Measurements from ENCODE around the gene TTLL4. TPM values are rescaled to one million over a fixed set of nuclear protein-coding genes. Genes with fewer than 3 reads are reported as not detected.

TTLL4 gene
- total RNA-seq = 4.9 and 17.9 TPM in 2 replicates

- DNase-seq (ENCODE audit: low read depth) = peak; percentile 76
These were observed at the start of gene TTLL4 for GRCh38 chr2:218710687-218711549. Gene TTLL4 (plus strand): TSS chr2:218710835. CDS start chr2:218737677, 26,842 bp downstream.

GRCh38 chr2:218662377-218662776, 48.3 kb upstream of the TTLL4 start:
- DNase-seq (ENCODE audit: low read depth) = no peak

- DNase-seq (ENCODE audit: low read depth) = no peak
These were observed 47.8 kb upstream of the TTLL4 start for GRCh38 chr2:218662827-218663226.

GRCh38 chr2:218663901-218664300, 46.7 kb upstream of the TTLL4 start:
- DNase-seq (ENCODE audit: low read depth) = no peak

- DNase-seq (ENCODE audit: low read depth) = no peak
These were observed 46.0 kb upstream of the TTLL4 start for GRCh38 chr2:218664653-218665052.

- peak; percentile 41 for DNase-seq (ENCODE audit: low read depth)
These were observed 39.5 kb upstream of the TTLL4 start for GRCh38 chr2:218671097-218671653.

GRCh38 chr2:218671654-218672566, 38.7 kb upstream of the TTLL4 start, which contains the start of the genes RNF25 and STK36:
Gene RNF25 (minus strand): TSS chr2:218672002. CDS start chr2:218671970, 32 bp downstream.
Gene STK36 (plus strand): TSS chr2:218672086. CDS start chr2:218672830, 744 bp downstream.
- peak; percentile 81 for DNase-seq (ENCODE audit: low read depth)

GRCh38 chr2:218679119-218679518, 31.5 kb upstream of the TTLL4 start:
- DNase-seq (ENCODE audit: low read depth) = no peak

- DNase-seq (ENCODE audit: low read depth) = no peak
These were observed 30.6 kb upstream of the TTLL4 start for GRCh38 chr2:218680061-218680460.

GRCh38 chr2:218687400-218688060, 23.1 kb upstream of the TTLL4 start:
- DNase-seq (ENCODE audit: low read depth) = peak; percentile 86

GRCh38 chr2:218691234-218691633, 19.4 kb upstream of the TTLL4 start:
- DNase-seq (ENCODE audit: low read depth) = no peak

GRCh38 chr2:218694405-218695145, 16.1 kb upstream of the TTLL4 start:
- DNase-seq (ENCODE audit: low read depth) = peak; percentile 44

GRCh38 chr2:218698885-218699284, 11.8 kb upstream of the TTLL4 start:
- DNase-seq (ENCODE audit: low read depth) = no peak

GRCh38 chr2:218701806-218702205, 8.8 kb upstream of the TTLL4 start:
- DNase-seq (ENCODE audit: low read depth) = no peak

GRCh38 chr2:218703341-218703740, 7.3 kb upstream of the TTLL4 start:
- DNase-seq (ENCODE audit: low read depth) = no peak

GRCh38 chr2:218708086-218708485, 2.5 kb upstream of the TTLL4 start:
- DNase-seq (ENCODE audit: low read depth) = no peak

GRCh38 chr2:218709908-218710307, 727 bp upstream of the TTLL4 start:
- DNase-seq (ENCODE audit: low read depth) = no peak

GRCh38 chr2:218710334-218710686, 325 bp upstream of the TTLL4 start:
- no peak for DNase-seq (ENCODE audit: low read depth)

GRCh38 chr2:218711550-218711929, 905 bp downstream of the TTLL4 start:
- peak; percentile 88 for DNase-seq (ENCODE audit: low read depth)

GRCh38 chr2:218713922-218714321, 3.3 kb downstream of the TTLL4 start:
- no peak for DNase-seq (ENCODE audit: low read depth)

- DNase-seq (ENCODE audit: low read depth) = no peak
These were observed 5.4 kb downstream of the TTLL4 start for GRCh38 chr2:218716070-218716469.

Data from renal cortical epithelial cell (primary cell).